ENCODE measurements around the gene VAV1. TPM values are rescaled to one million over a fixed set of nuclear protein-coding genes. Genes with fewer than 3 reads are reported as not detected.

VAV1 gene
- total and polyA plus RNA-seq, 10 of the 15 experiments (the other 5 are each of a cell fraction or from before 2014, with no cell fraction given), result 1.6 to 76.8 (median 40.7) TPM

DNA sequence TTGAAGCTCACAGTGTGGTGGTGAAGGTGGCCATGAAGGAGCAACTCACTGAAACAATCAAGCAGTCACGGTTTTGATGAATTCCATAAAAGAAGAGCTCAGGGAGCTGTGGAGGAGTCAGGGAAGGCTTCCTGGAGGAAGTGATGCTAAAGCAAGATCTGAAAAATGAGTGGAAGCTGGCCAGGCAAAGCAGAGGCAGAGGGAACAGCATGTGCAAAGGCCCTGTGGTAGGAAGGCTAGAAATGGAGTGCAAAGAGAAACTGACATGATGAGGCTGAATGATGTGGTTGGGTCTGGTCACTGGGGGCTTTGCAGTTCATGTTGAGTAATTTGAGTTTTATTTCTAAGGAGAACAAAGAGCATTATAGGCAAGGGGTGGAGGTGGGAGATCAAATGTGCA is 121.8 kb downstream of the VAV1 start:
- RAD21 ChIA-PET (ENCODE audit: unreplicated experiment), result no interaction called here
- DNase-seq (ENCODE audit: low read depth, low spot score) (no peak), ATAC-seq (no peak), FAIRE-seq (no peak)
- peaks cover 2% of the 10 kb centered on the region; the same call in 2 of the 3 replicates for H3K9me3 ChIP-seq (replicated peaks; ENCODE audit: control insufficient read depth, insufficient read depth, low read length)
- H3K27me3 ChIP-seq (replicated peaks in 1 of 2; ENCODE audit: control insufficient read depth in 2 of 2, insufficient read depth in 2 of 2, low read length in 1 of 2), result no peaks in the 10 kb centered on the region
- H3K27ac ChIP-seq (ENCODE audit: control insufficient read depth, insufficient read depth), result no peak overlapping the region
- no peaks in the 10 kb centered on the region for H3K79me2 ChIP-seq (ENCODE audit: control insufficient read depth, insufficient read depth, low read length)
- peaks cover 7% of the 10 kb centered on the region; the same call in 1 of the 2 replicates for H3K4me1 ChIP-seq (ENCODE audit: control insufficient read depth, insufficient read depth, low read length)
- TF ChIP-seq, protein P1, sequence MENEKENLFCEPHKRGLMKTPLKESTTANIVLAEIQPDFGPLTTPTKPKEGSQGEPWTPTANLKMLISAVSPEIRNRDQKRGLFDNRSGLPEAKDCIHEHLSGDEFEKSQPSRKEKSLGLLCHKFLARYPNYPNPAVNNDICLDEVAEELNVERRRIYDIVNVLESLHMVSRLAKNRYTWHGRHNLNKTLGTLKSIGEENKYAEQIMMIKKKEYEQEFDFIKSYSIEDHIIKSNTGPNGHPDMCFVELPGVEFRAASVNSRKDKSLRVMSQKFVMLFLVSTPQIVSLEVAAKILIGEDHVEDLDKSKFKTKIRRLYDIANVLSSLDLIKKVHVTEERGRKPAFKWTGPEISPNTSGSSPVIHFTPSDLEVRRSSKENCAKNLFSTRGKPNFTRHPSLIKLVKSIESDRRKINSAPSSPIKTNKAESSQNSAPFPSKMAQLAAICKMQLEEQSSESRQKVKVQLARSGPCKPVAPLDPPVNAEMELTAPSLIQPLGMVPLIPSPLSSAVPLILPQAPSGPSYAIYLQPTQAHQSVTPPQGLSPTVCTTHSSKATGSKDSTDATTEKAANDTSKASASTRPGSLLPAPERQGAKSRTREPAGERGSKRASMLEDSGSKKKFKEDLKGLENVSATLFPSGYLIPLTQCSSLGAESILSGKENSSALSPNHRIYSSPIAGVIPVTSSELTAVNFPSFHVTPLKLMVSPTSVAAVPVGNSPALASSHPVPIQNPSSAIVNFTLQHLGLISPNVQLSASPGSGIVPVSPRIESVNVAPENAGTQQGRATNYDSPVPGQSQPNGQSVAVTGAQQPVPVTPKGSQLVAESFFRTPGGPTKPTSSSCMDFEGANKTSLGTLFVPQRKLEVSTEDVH (IDR thresholded peaks at IDR 0.05; ENCODE audit: low read depth, partially characterized antibody), result no peak
- no peak for TF ChIP-seq RB1 (IDR thresholded peaks at IDR 0.05; ENCODE audit: borderline replicate concordance)
- no peak for TF ChIP-seq SMARCA5 (IDR thresholded peaks at IDR 0.05)
- TF ChIP-seq SUZ12 (IDR thresholded peaks at IDR 0.05; ENCODE audit: unreplicated experiment), result no peak
- TF ChIP-seq, protein P2, sequence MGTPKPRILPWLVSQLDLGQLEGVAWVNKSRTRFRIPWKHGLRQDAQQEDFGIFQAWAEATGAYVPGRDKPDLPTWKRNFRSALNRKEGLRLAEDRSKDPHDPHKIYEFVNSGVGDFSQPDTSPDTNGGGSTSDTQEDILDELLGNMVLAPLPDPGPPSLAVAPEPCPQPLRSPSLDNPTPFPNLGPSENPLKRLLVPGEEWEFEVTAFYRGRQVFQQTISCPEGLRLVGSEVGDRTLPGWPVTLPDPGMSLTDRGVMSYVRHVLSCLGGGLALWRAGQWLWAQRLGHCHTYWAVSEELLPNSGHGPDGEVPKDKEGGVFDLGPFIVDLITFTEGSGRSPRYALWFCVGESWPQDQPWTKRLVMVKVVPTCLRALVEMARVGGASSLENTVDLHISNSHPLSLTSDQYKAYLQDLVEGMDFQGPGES (IDR thresholded peaks at IDR 0.05), result no peak
- TF ChIP-seq, protein P3, sequence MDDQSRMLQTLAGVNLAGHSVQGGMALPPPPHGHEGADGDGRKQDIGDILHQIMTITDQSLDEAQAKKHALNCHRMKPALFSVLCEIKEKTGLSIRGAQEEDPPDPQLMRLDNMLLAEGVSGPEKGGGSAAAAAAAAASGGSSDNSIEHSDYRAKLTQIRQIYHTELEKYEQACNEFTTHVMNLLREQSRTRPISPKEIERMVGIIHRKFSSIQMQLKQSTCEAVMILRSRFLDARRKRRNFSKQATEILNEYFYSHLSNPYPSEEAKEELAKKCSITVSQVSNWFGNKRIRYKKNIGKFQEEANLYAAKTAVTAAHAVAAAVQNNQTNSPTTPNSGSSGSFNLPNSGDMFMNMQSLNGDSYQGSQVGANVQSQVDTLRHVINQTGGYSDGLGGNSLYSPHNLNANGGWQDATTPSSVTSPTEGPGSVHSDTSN (IDR thresholded peaks at IDR 0.05; ENCODE audit: insufficient replicate concordance, low read depth, low read length), result no peak
- no peak for TF ChIP-seq NFIC (IDR thresholded peaks at IDR 0.05; ENCODE audit: low read depth, low read length)
- TF ChIP-seq DPF2 (IDR thresholded peaks at IDR 0.05), result no peak
- TF ChIP-seq POLR2A (IDR thresholded peaks at IDR 0.05; ENCODE audit: low read depth, low read length), result no peak
- no peak overlapping the region for H3K4me3 ChIP-seq
- H3K36me3 ChIP-seq (ENCODE audit: control insufficient read depth in 2 of 2, insufficient read depth in 2 of 2, low read length in 1 of 2), result no peaks in the 10 kb centered on the region
- in situ Hi-C loops (cut with MboI), result no loop called here
- CTCF ChIA-PET, result no interaction called here
- no peak overlapping the region for H3K4me2 ChIP-seq (ENCODE audit: control insufficient read depth, insufficient read depth)
- no peak overlapping the region for H3K9ac ChIP-seq (ENCODE audit: control insufficient read depth, insufficient read depth, low read length)
- intact Hi-C loops (cut with micrococcal nuclease; ENCODE audit: unreplicated experiment), result no loop called here
- WGBS (ENCODE audit: insufficient coverage, insufficient replicate concordance, low lambda C conversion rate, missing lambda C conversion rate), result 0% methylated on average over 1 of the region's 1 CpG
- no TSS peak for BruUV-seq (replicated peaks)
- no peak overlapping the region for H2AFZ ChIP-seq (ENCODE audit: control insufficient read depth, low read depth, low read length)
- SMC1A ChIA-PET (ENCODE audit: uncharacterized antibody, unreplicated experiment), result no interaction called here
- POLR2A ChIA-PET, result no interaction called here
- no peaks in the 10 kb centered on the region for H4K20me1 ChIP-seq (ENCODE audit: control insufficient read depth, insufficient read depth)

Data from GM12878 (cell line).